GM06990 (cell line): ENCODE results near the gene RALY.

Source experiments
- DNase-seq: peaks from one replicate; pipeline ENCODE4 v3.0.0-alpha.2; 2011; ENCODE audit not compliant: insufficient read length; ENCODE audit errors: extremely low read depth
- H3K27me3 ChIP-seq: replicated peaks from 2 replicates; pipeline ENCODE4 v1.6.0; 2011; ENCODE audit warnings: low read length; ENCODE audit not compliant: control insufficient read depth, insufficient read depth
- H3K36me3 ChIP-seq: 2 replicates; pipeline ENCODE4 v1.5.1; 2011; ENCODE audit warnings: low read length; ENCODE audit not compliant: control insufficient read depth, insufficient read depth
- H3K4me3 ChIP-seq: replicated peaks from 2 replicates; pipeline ENCODE4 v1.5.1; 2011; ENCODE audit warnings: low read depth, mild to moderate bottlenecking, control low read depth, low read length
- TF ChIP-seq, protein P1 (sequence below): IDR thresholded peaks from 2 replicates; pipeline ENCODE4 v1.5.1; 2011; ENCODE audit warnings: low read length, control low read depth, mild to moderate bottlenecking, inconsistent platforms; ENCODE audit not compliant: insufficient read depth, poor library complexity, severe bottlenecking

RALY gene

DNA sequence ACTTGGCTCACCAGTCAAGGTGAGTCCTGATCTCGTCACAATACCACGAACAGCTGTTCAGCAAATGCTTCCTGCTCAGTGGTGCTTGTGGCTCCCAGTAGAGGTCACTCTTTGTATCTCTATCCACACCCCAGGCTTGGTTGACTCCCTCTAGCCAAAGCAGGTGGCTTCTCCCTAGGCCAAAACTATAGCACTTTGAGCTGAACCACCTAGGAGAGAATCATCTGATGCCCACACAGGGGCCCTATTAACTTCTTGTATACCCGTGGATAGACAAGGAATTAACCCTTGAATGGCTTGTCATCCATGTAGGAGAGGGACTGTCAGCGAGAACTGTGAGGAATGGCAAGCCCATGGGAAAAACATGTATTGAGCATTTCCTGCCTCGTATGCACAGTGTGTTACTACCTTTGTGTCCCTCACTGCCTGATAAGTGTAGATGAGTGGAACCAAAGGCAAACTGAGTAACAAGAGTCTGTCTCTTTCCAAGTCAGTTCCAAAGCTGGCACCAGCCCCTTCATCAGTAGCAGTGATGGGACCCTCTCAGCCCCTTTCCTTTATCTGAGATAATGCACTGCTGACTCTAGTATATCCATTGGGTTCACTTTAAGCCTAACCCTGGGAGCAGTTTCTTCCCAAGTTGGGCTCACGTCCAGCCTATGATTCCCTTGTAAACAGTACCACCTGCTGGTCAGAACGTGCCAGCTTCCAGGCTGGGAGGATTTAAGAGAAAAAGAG is 75.8 kb downstream of the RALY start:
- TF ChIP-seq, protein P1, sequence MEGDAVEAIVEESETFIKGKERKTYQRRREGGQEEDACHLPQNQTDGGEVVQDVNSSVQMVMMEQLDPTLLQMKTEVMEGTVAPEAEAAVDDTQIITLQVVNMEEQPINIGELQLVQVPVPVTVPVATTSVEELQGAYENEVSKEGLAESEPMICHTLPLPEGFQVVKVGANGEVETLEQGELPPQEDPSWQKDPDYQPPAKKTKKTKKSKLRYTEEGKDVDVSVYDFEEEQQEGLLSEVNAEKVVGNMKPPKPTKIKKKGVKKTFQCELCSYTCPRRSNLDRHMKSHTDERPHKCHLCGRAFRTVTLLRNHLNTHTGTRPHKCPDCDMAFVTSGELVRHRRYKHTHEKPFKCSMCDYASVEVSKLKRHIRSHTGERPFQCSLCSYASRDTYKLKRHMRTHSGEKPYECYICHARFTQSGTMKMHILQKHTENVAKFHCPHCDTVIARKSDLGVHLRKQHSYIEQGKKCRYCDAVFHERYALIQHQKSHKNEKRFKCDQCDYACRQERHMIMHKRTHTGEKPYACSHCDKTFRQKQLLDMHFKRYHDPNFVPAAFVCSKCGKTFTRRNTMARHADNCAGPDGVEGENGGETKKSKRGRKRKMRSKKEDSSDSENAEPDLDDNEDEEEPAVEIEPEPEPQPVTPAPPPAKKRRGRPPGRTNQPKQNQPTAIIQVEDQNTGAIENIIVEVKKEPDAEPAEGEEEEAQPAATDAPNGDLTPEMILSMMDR = peak; percentile 74
- Histone ChIP-seq H3K4me3 (no peak overlapping the region), H3K27me3 (no peaks in the 10 kb centered on the region), H3K36me3 (peaks cover 19% of the 10 kb centered on the region)
- no peak for DNase-seq

DNA sequence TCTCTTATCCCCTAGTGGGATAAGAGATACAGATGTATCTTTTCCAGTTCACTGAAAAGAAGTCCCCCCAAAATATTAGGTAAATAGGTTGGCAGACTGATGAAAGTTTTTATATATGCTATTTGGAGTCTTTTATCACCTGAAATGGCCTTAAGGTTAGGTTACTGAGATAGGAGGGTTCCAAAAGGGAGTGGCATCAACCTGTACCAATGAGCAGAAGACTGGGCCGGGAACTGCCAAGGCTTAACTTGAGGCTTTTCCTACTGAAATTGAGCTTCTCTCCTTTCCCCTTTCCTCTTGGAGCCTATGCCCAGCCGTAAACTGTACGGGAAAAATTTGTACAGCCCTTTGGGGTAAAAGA is 76.3 kb downstream of the RALY start:
- Histone ChIP-seq H3K36me3 (peaks cover 19% of the 10 kb centered on the region), H3K4me3 (no peak overlapping the region), H3K27me3 (no peaks in the 10 kb centered on the region)
- TF ChIP-seq, protein P1 = no peak
- DNase-seq = no peak

DNA sequence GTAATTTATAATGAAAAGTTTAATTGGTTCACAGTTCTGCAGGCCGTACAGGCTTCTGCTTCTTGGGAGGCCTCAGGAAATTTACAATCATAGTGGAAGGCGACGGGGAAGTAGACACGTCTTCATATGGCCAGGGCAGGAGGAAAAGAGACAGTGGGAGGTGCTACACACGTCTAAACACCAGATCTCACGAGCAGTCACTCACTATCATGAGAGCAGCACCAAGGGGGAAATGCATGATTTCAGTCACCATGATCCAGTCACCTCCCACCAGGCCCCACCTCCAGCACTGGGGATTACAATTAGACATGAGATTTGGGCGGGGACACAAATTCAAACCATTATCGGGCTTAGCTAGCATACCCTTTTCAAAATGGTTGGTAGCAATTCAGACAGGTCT is 77.1 kb downstream of the RALY start:
- no peak for DNase-seq
- TF ChIP-seq, protein P1 = no peak
- Histone ChIP-seq H3K4me3 (no peak overlapping the region), H3K27me3 (no peaks in the 10 kb centered on the region), H3K36me3 (peaks cover 23% of the 10 kb centered on the region)

DNA sequence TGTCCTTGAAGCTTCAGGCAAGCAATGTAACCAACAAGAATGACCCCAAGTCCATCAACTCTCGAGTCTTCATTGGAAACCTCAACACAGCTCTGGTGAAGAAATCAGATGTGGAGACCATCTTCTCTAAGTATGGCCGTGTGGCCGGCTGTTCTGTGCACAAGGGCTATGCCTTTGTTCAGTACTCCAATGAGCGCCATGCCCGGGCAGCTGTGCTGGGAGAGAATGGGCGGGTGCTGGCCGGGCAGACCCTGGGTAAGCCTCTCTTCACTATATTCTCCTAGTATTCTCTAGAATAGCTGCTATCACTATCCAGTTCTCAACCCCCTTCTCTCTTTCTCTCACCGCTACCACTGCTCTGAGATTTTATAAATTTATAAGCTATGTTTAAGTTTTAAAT is 78.4 kb downstream of the RALY start:
- TF ChIP-seq, protein P1 = no peak
- Histone ChIP-seq H3K4me3 (no peak overlapping the region), H3K36me3 (peaks cover 31% of the 10 kb centered on the region), H3K27me3 (no peaks in the 10 kb centered on the region)
- DNase-seq = no peak

DNA sequence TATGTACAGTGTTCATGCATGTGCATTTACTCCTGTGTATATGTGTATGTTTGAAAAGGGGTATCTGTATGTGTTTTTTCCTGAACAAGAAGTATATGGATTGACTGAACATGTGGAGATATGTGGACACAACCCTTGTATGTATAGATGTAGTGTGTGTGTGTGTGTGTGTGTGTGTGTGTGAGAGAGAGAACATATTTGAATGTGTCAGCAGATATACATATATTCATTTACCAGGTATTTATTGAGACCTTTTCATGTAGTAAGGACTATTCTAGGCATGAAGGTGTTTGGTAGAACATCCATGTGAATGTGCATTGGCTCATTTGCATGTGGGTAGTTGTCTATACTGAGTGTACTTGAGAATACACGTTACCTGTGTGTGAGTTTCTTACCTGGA is 79.1 kb downstream of the RALY start:
- TF ChIP-seq, protein P1 = no peak
- Histone ChIP-seq H3K27me3 (no peaks in the 10 kb centered on the region), H3K36me3 (peaks cover 36% of the 10 kb centered on the region), H3K4me3 (no peak overlapping the region)
- DNase-seq = no peak
